Measurements from ENCODE around the gene FBXO31.

- TF ChIP-seq POLR2A (IDR thresholded peaks at IDR 0.05; ENCODE audit: insufficient read depth in 1 of 2, low read depth in 2 of 2, low read length in 2 of 2) (no peak), CTCF (CRISPR knock-in tag; IDR thresholded peaks at IDR 0.05) (no peak), ZSCAN9 (CRISPR knock-in tag; IDR thresholded peaks at IDR 0.05; ENCODE audit: borderline replicate concordance) (no peak), GFI1 (CRISPR knock-in tag; IDR thresholded peaks at IDR 0.05; ENCODE audit: borderline replicate concordance) (no peak), CREB1 (IDR thresholded peaks at IDR 0.05) (no peak), CREB1 (CRISPR knock-in tag; IDR thresholded peaks at IDR 0.05) (no peak)
- TF ChIP-seq, protein P1, sequence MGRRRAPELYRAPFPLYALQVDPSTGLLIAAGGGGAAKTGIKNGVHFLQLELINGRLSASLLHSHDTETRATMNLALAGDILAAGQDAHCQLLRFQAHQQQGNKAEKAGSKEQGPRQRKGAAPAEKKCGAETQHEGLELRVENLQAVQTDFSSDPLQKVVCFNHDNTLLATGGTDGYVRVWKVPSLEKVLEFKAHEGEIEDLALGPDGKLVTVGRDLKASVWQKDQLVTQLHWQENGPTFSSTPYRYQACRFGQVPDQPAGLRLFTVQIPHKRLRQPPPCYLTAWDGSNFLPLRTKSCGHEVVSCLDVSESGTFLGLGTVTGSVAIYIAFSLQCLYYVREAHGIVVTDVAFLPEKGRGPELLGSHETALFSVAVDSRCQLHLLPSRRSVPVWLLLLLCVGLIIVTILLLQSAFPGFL (CRISPR knock-in tag; IDR thresholded peaks at IDR 0.05), result no peak
- TF ChIP-seq, protein P2, sequence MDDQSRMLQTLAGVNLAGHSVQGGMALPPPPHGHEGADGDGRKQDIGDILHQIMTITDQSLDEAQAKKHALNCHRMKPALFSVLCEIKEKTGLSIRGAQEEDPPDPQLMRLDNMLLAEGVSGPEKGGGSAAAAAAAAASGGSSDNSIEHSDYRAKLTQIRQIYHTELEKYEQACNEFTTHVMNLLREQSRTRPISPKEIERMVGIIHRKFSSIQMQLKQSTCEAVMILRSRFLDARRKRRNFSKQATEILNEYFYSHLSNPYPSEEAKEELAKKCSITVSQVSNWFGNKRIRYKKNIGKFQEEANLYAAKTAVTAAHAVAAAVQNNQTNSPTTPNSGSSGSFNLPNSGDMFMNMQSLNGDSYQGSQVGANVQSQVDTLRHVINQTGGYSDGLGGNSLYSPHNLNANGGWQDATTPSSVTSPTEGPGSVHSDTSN (CRISPR knock-in tag; IDR thresholded peaks at IDR 0.05; ENCODE audit: borderline replicate concordance), result no peak
Observed at GRCh38 chr16:87374313-87374712, 9.3 kb downstream of the FBXO31 start.

Measured in HepG2 (cell line).